Gastroesophageal sphincter (tissue), 4 donors: ENCODE measurements around the gene WSCD2. TPM values are rescaled to one million over a fixed set of nuclear protein-coding genes. Genes with fewer than 3 reads are reported as not detected.

Experiments used
- ATAC-seq: fragments of 150-250 bp; one replicate; pipeline ENCODE4 v1.9.1; 2016; ENCODE audit warnings: mild to moderate bottlenecking, moderate library complexity
- H3K27ac ChIP-seq, 4 donors: fragments of 200-600 bp; sonication (generic) in 3 of 4; 1 replicate in 3 of 4; 2 replicates in 1 of 4; pipeline ENCODE4 v1.5.1; 2016 to 2019
- H3K27me3 ChIP-seq: fragments of 200-600 bp; sonication (generic); one replicate; pipeline ENCODE4 v1.5.1; 2019
- H3K36me3 ChIP-seq, 2 donors: fragments of 200-600 bp; sonication (generic); one replicate each; pipeline ENCODE4 v1.5.1; 2019; ENCODE audit warnings: control low read depth in 1 of 2
- H3K4me1 ChIP-seq, 3 donors: fragments of 200-600 bp; sonication (generic); 1 replicate in 2 of 3; 2 replicates in 1 of 3; pipeline ENCODE4 v1.5.1; 2016 to 2019; ENCODE audit warnings: control low read depth in 2 of 3
- H3K4me3 ChIP-seq, 2 donors: fragments of 200-600 bp; sonication (generic); one replicate each; pipeline ENCODE4 v1.5.1; 2019; ENCODE audit warnings: mild to moderate bottlenecking in 1 of 2, moderate library complexity in 1 of 2
- H3K9me3 ChIP-seq, 3 donors: fragments of 200-600 bp; sonication (generic); one replicate each; pipeline ENCODE4 v1.5.1; 2017 to 2019; ENCODE audit warnings: control low read depth in 2 of 3
- EP300 ChIP-seq: sonication (generic); formaldehyde crosslinking; IDR thresholded peaks from one replicate; pipeline ENCODE4 v1.6.1; 2017; ENCODE audit warnings: antibody characterized with exemption, mild to moderate bottlenecking
- POLR2A ChIP-seq, 2 donors: fragments of 450-650 bp; IDR thresholded peaks; one replicate each; pipeline ENCODE4 v1.6.1; 2017; ENCODE audit warnings: antibody characterized with exemption in 2 of 2, mild to moderate bottlenecking in 2 of 2, moderate library complexity in 1 of 2
- POLR2AphosphoS5 ChIP-seq: sonication (generic); formaldehyde crosslinking; IDR thresholded peaks from one replicate; pipeline ENCODE4 v1.6.1; 2017; ENCODE audit warnings: antibody characterized with exemption
- whole genome bisulfite sequencing, 2 donors: methylation state at CpG; one replicate each; pipeline ENCODE4 v1.1.5; 2018; ENCODE audit warnings: low coverage in 1 of 2; 5-methylcytosine and 5-hydroxymethylcytosine counted together
- total RNA-seq, 4 donors: library from RNA; depleted of rRNA; stranded (reverse); fragments of >200 nt; gene quantifications; one replicate each; pipeline ENCODE4 v1.1.0, GENCODE V29; 2016
- TF ChIP-seq, protein P1 (sequence below), 4 experiments: fragments of 200-600 bp in 2 of 4; fragments of 450-650 bp in 2 of 4; sonication (generic) in 1 of 4; IDR thresholded peaks; one replicate each; pipeline ENCODE4 v1.5.1; 2017 to 2019; ENCODE audit warnings: antibody characterized with exemption in 4 of 4, mild to moderate bottlenecking in 2 of 4, moderate library complexity in 2 of 4

The WSCD2 gene
- total RNA-seq, 4 donors from 2014 or later = 5.0 to 86.1 (median 31.6) TPM

DNA sequence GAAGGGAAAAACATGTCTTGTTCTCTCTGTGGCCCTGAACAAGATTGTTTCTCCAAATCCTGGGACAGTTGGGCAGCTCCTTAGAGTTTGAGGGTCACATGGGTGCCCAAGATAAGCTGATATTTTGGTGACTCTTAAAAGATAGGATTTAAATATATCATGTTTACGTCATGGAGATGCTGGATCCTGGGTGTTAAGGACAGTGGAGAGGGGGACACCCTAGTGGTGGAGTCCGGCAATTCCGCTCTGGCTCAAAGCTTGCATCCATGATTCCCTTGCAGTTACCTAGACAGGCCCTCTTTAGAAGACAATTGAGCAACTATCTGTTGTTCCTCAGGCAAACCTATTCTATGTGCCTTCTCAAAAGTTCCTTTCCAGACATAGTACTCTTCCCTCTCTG is 108.2 kb downstream of the WSCD2 start:
- 80% methylated on average over 3 of the region's 3 CpGs; no CpG with 5 or more reads in 1 of the 2 donors for WGBS, 2 donors
- H3K4me1 ChIP-seq = no peaks in the 10 kb centered on the region
- no peaks in the 10 kb centered on the region for H3K27me3 ChIP-seq
- H3K36me3 ChIP-seq = peaks cover 0 to 80% of the 10 kb centered on the region in 2 donors
- no peak for ATAC-seq
- H3K9me3 ChIP-seq = peaks cover 0 to 4% (median 0%) of the 10 kb centered on the region in 3 donors
- TF ChIP-seq, protein P1, sequence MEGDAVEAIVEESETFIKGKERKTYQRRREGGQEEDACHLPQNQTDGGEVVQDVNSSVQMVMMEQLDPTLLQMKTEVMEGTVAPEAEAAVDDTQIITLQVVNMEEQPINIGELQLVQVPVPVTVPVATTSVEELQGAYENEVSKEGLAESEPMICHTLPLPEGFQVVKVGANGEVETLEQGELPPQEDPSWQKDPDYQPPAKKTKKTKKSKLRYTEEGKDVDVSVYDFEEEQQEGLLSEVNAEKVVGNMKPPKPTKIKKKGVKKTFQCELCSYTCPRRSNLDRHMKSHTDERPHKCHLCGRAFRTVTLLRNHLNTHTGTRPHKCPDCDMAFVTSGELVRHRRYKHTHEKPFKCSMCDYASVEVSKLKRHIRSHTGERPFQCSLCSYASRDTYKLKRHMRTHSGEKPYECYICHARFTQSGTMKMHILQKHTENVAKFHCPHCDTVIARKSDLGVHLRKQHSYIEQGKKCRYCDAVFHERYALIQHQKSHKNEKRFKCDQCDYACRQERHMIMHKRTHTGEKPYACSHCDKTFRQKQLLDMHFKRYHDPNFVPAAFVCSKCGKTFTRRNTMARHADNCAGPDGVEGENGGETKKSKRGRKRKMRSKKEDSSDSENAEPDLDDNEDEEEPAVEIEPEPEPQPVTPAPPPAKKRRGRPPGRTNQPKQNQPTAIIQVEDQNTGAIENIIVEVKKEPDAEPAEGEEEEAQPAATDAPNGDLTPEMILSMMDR (IDR thresholded peaks at IDR 0.05) = peak in 3 of 4 experiments; percentile 17 to 31 (median 23)
- TF ChIP-seq EP300 = no peak
- H3K4me3 ChIP-seq = no peak overlapping the region
- H3K27ac ChIP-seq = no peak overlapping the region

DNA sequence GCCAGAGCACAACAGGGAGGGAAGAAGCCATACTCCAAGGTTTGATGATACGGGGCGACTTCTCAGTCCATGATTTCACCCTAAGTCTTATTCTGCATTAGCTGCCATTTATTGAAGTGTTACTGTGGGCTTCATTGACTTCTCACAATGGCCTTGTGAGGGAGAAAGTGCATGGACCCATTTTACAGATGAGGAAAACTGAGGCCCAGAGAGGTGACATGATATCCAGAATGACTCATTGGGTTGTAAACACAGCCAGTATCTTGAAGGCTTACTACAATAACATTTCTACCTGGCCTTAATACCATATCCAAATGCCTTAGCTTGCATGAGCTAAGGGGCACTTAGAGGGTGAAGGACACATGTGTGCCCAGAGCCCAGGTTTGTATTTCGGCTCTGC is 109.4 kb downstream of the WSCD2 start:
- WGBS, 2 donors = 86 to 100% methylated on average over 2 to 3 of the region's 3 CpGs
- peaks cover 0 to 79% of the 10 kb centered on the region in 2 donors for H3K36me3 ChIP-seq
- H3K9me3 ChIP-seq = peaks cover 0 to 4% (median 0%) of the 10 kb centered on the region in 3 donors
- ATAC-seq = no peak
- no peak overlapping the region for H3K4me3 ChIP-seq
- H3K27me3 ChIP-seq = no peaks in the 10 kb centered on the region
- H3K4me1 ChIP-seq = no peaks in the 10 kb centered on the region
- no peak overlapping the region for H3K27ac ChIP-seq
- TF ChIP-seq, protein P1 (IDR thresholded peaks at IDR 0.05) = no peak
- TF ChIP-seq POLR2A (IDR thresholded peaks at IDR 0.05) (no peak), EP300 (no peak), POLR2AphosphoS5 (no peak)

GRCh38 chr12:108239378-108239777 is 110.3 kb downstream of the WSCD2 start:
- Histone ChIP-seq H3K36me3 (peaks cover 0 to 84% of the 10 kb centered on the region in 2 donors), H3K4me3 (no peak overlapping the region), H3K4me1 (no peaks in the 10 kb centered on the region), H3K27ac (no peak overlapping the region), H3K27me3 (no peaks in the 10 kb centered on the region), H3K9me3 (peaks cover 0 to 4% (median 0%) of the 10 kb centered on the region in 3 donors)
- WGBS, 2 donors = 89% methylated on average over 2 of the region's 2 CpGs; no CpG with 5 or more reads in 1 of the 2 donors
- TF ChIP-seq EP300 (no peak), POLR2A (IDR thresholded peaks at IDR 0.05) (no peak)
- ATAC-seq = no peak

GRCh38 chr12:108240027-108240785 is 111.1 kb downstream of the WSCD2 start:
- H3K36me3 ChIP-seq = peaks cover 0 to 92% of the 10 kb centered on the region in 2 donors
- H3K4me1 ChIP-seq = no peaks in the 10 kb centered on the region
- TF ChIP-seq EP300 (no peak), POLR2A (IDR thresholded peaks at IDR 0.05) (no peak), POLR2AphosphoS5 (no peak)
- TF ChIP-seq, protein P1 (IDR thresholded peaks at IDR 0.05) = no peak
- no peak for ATAC-seq
- no peaks in the 10 kb centered on the region for H3K27me3 ChIP-seq
- 70 to 74% methylated on average over 13 to 16 of the region's 34 CpGs for WGBS, 2 donors
- H3K27ac ChIP-seq = no peak overlapping the region
- H3K9me3 ChIP-seq = peaks cover 0 to 4% (median 0%) of the 10 kb centered on the region in 3 donors
- H3K4me3 ChIP-seq = no peak overlapping the region

DNA sequence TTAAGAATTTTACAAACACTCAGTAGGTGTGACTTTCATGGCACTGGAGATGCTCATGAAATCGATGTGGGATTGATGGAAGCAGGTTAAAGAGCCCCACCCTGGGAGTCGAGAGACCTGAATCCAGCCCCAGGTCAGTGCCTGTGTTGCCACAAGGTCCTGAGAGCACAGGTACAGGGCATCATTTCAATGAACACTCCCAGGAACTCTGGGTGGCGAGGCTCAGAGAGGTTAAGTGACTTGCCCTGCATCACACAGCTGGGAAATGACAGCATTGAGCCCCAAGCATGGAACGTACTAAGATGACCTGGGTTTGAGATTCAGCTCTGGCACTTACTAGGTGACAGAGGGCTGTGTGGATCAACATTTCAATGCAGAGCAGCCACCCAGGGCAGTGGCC is 111.8 kb downstream of the WSCD2 start:
- no peak for TF ChIP-seq POLR2A (IDR thresholded peaks at IDR 0.05)
- no peak for TF ChIP-seq EP300
- TF ChIP-seq, protein P1 (IDR thresholded peaks at IDR 0.05) = no peak
- no peak for TF ChIP-seq POLR2AphosphoS5
- ATAC-seq = no peak
- peaks cover 0 to 4% (median 0%) of the 10 kb centered on the region in 3 donors for H3K9me3 ChIP-seq
- H3K27me3 ChIP-seq = no peaks in the 10 kb centered on the region
- H3K36me3 ChIP-seq = peaks cover 0 to 93% of the 10 kb centered on the region in 2 donors
- H3K4me1 ChIP-seq = no peaks in the 10 kb centered on the region
- H3K27ac ChIP-seq = no peak overlapping the region
- WGBS, 2 donors = 80% methylated on average over 2 of the region's 4 CpGs; no CpG with 5 or more reads in 1 of the 2 donors
- no peak overlapping the region for H3K4me3 ChIP-seq
